DMS153 treated with DMSO at 0.1 percent for 48 hours (cell line): ENCODE measurements around the gene CDRT4.

Experiments
- DNase-seq: peaks from one replicate; lab custom pipeline; 2025; ENCODE audit not compliant: unreplicated experiment; lab: John Stamatoyannopoulos, UW

CDRT4 gene

DNA sequence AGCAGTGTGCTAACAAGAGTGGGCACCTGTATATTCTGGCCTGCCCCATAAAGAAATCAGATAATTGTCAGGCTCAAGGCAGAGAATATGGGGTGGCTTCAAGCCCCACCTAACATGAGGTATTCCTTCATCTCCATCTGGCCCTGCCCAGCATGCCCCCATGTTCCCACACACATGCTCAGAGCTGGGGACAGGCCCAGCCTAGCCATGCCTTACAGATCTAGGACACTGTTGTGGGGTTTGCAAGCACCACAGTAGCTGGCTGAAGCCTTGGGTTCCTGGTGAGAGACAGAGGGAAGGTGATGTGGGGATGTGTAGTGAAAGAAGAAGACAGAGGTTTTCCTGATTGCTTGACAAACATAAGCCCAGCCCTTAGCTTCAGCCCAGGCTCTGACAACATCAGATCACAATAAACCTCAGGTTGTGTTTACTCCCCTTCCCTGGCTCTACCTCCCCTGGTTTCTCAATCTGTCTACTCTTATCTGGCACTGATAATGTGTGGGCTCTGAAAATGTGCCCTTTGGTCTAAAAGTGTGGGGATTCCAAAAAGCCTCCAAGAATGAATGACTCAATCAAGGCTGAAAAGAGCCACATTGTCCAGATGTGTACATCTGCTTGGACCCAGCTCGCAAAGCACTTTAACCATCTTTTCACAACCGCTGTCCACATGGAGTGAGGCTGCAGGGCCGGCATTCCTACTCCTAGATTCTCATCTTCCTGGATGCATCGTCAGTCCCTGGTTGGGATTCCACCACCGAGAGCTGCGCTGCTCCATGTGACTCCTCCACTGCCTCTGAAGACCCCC is 34.4 kb downstream of the CDRT4 start:
- no peak for DNase-seq

DNA sequence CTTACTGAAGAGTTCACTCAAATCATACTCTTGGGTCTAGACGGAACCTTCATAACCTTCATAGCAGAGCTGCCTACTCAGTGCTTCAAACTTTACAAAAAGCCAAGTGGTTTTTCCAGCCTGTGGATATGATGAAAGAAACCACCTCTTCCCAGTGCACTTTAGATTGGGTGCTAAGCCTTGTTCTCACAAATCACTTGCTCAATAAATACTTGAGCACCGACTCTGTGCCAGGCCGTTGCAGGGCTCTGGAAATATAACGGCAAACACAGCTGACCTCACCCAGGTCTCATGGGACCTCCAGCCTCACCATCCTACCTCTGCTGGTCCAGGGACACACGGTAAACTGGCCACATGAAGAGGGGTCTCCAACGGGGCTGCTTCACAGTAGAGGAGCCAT is 35.7 kb downstream of the CDRT4 start:
- no peak for DNase-seq

- no peak for DNase-seq
Measured at GRCh38 chr17:15431196-15431595, 36.2 kb downstream of the CDRT4 start.

GRCh38 chr17:15424521-15424920 is 42.9 kb downstream of the CDRT4 start:
- no peak for DNase-seq

- no peak for DNase-seq
Measured at GRCh38 chr17:15422392-15422965, 44.9 kb downstream of the CDRT4 start.

DNA sequence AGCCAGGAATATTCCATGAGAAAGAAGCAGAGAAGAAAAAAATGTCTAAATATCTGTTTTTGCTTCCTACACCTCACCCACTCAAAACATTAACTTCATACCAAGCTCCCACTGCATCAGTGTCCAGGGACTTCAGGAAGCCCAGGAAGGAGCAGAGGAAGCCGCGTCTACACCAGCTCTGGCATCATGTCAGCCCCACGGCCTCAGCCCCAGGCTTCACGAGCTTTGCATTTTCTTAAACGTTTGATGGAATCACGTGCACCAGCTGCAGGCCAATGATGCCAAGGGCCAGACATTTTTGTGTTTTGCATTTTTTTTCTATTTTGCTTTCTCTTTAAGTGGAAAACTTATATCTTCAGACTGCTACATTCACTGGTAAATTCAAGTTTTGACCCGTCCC is 48.6 kb downstream of the CDRT4 start:
- no peak for DNase-seq

DNA sequence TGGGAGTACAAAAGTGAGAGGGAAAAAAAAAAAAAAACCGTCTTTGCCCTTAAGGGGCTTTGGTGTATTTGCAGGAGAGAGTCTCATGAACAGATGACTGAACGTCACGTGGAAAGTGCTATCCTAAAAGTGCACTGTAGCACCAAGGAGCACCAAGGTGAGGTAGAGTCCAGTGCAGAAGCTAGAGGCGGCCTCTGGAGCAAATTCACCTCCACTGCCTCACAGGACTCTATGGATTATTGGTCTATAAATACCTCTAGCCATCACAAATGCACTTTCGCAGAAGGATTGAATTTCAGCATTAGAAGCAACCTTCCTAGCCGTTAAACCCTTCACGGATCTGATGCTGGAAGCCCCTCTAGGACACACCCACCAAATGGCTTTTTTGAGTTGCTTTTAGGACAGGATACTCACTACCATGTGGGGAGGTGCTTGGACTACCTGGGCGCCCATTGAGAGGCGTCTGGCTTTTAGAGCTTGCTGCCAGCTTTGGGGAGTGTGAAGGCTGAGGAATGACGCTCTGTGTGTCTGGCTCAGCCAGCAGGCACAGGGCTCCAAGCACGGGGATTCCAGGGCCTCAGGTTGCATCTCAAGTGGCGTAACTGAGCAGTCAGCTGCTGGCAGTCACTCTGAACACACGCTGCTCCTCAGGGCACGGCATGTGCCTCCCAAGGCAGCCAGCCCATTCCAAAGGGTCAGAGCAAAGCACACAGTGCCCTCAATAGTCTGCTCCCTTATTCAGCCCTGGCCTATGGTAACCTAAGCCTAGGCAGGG is 52.7 kb downstream of the CDRT4 start:
- no peak for DNase-seq

DNA sequence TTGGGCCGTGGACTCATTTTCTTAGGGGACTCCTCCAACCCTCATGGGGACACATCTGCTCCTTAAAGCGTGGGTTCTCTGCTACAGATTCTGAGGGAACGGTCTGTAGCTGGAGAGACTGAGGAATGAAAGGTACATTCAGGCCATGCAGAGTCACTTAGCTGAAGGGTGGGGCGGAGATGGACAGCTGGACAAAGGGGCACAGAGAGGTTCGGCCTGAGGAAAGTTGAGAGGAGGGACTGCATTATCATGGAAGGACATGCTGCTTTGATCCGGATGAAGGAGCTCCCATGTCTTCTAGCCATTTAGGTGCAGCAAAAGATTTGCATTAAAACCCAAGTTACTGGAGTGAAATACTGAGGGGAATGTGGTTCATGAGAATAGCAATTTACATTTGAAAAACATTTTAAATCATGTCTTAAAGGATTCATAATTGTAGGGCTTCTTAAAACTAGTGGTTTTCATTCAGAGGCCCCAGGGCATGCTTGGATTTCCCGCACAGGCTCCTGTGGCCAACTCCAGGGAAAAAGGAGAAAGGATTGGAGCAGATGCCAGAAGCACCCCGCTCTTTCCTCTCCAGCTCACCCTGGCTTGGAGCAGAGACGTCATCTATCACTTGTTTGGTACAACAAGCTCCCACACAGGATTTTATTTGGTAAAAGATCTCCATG is 54.2 kb downstream of the CDRT4 start:
- DNase-seq, result no peak

- no peak for DNase-seq
Measured at GRCh38 chr17:15412606-15413005, 54.8 kb downstream of the CDRT4 start.

DNA sequence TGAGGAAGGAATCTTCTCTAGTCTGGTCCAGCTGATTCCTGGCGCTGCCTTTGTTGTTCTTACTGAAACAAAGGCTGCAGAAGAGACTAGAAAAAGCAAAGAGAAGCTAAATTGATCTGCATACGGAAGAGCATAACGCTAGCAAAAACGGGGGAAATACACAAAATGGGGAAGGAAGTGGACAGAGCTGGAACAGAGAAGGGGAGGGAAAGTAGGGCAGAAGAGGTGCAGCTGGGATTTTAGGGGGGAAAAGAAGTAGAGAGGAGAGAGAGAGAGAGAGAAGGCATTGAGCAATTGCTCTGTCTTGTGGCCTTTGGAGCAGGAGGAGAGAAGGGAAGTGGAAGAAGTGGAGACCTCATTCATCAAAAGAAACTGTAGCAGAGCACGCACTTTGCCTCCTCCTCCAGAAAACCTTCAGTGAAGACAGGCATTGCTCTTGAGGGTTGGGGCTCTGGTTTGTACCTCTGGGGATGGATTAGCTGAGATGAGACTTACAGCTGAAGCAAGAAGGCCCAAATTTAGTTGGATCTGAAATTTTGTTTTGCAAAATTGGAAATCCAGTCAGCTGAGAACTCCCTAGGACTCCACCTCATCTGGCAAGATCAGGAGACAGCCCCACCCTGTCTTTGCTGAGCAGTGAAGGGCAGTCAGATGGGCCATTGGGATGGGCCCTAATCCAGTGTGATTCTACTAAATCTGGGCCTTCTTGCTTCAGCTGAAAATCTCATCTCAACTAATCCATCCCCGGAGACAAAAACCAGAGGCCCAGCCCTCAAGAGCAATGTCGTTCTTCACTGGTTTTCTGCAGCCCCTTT is 55.8 kb downstream of the CDRT4 start:
- no peak for DNase-seq

DNA sequence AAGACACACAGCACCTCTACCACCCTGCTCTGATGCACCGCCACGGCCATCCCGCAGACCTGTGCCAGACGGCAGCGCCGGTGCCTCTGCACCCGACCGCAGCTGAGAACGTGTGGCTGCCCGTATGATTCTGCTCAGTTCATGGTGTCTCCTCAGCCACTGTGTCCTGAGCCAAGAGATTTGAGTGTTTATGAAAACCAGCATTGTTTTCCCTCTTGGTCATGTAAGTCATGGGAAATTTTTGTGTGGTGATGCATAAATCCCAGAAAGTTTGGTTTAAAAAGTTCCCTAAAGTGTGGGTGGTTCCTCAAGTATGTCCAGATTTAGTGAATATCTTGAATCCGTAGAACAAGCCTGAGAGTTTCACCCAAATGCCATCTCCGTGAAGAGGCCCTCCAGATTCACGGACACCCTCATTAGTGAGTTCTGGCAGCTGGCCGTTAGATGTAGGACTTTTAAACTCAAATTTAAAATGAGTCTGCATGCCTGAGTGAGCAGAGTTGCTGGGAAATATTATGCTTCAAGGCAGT is 57.6 kb downstream of the CDRT4 start:
- no peak for DNase-seq

- DNase-seq, result no peak
Measured at GRCh38 chr17:15408803-15409202, 58.6 kb downstream of the CDRT4 start.

DNA sequence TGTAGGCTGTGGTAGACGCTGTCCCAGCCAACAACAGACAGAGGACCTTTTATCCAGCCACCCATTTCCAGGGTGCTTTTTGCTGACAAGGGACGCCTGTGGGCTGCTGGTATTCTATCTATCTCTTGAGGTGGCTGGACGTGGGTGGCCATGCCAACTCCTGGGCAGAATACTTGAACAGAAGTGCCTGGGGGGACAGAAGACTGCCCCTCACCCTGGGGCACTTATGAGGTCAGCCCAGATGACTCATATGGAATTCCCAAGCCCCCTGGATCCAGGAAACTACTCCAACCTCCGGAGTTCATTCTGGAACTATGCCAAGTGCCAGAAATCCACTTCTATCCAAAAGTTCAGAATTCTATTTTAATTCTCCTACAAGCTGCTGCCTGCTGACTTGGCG is 61.3 kb downstream of the CDRT4 start:
- DNase-seq, result no peak

DNA sequence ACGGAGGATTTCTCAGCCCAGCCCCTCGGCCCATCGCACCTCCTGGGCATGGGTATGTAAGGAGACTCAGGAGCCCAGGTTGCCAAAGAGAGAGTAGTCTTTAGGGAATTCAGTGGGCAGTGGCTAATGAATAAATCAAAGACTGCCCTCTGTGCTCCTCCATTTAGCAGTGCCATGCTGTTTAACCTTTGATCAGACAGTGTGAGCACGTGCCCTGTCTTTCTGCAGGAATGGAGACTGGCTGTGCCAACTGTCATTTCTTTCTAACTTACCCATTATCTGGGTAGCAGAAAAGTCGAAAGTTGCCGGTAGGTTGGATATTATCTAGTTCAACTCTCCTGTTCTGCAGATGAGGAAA is 62.4 kb downstream of the CDRT4 start:
- no peak for DNase-seq

- DNase-seq, result no peak
Measured at GRCh38 chr17:15404106-15405057, 63.0 kb downstream of the CDRT4 start.

DNA sequence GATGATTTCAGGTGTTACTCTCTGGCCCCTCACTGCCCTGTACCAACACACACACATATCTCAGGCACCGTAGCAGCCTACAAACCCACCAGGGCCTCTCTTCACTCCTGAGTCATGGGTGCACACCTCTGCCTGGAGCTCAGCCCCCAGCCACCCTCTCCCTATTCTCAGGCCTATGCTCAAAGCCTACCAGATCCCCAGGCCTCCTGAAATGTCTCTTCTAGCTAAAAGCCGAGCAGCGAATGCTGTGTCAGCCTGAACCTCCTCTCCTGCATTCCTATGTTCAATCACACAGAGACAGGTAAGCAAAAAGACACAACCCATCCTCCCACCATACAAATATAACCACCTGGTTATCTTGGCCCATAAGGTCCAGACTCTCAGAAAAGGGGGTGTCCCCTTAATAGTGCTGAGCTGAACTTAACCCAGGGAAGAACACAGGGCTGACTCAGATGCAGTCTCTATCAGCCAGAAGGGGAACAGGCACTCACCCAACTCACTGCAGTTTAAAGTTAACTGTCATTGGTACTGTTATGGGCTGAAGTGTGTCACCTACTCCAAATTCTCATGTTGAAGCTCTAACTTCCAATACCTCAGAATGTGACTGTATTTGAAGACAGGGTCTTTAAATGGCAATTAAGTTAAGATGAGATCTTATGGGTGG is 64.0 kb downstream of the CDRT4 start:
- no peak for DNase-seq

DNA sequence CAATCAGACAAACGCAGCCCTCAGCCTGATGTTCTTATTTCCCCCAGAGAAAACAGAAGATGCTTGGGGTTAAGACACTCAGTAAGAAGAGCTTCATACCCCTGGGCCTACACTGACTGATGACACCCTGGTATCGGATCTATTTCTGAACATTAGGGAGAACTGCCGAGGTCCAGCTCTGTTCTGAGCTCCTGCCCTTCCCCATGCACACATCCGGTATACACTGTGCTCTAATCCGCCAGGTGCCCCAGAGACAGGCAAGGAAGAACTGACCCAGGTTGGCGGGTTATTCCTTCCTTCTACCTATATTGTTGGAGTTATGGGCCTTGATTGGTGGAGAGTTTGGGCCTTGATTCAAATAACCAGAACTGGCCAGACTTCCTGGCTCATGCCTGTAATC is 68.0 kb downstream of the CDRT4 start:
- DNase-seq, result no peak

DNA sequence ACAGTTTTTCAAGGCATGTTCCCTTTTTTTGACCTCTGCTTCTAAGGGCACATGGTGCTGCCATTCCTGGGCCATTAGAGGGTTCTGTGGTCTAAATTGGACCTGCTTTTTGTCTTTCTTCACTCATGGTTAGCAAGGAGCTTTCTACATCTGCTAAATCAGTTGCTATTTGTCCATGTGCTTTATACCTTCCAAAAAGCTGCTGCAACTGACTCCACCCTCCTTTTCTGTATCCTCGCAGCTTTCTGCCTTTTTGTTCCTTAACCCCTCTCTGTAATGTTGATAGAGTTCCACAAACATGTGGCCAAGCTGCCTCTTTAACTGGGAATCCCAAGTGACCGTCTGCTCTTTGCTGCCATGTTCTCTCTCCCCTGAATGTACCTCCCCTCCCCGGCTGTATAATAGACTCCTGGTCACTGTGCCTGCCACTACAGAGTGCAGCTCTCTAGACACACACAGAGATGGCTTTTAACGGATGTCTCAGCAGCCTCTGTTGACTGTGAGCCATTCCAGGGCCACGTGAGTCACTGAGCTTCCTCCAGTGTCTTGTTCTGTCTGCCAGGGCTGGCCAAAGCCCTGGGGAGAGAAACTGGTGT is 68.6 kb downstream of the CDRT4 start:
- no peak for DNase-seq

- peak; percentile 6 for DNase-seq
Measured at GRCh38 chr17:15398291-15398690, 69.1 kb downstream of the CDRT4 start.
